HepG2 (cell line): ENCODE measurements around the gene AMPD2. TPM values are rescaled to one million over a fixed set of nuclear protein-coding genes. Genes with fewer than 3 reads are reported as not detected.

ENCODE experiments used
- AHDC1 ChIP-seq: sonication (generic); formaldehyde crosslinking; IDR thresholded peaks from 2 replicates; pipeline ENCODE4 v1.5.1; 2020; ENCODE audit warnings: mild to moderate bottlenecking, missing genetic modification reagents, borderline replicate concordance
- ARID5B ChIP-seq: IDR thresholded peaks from 2 replicates; pipeline ENCODE4 v1.4.0; 2020; ENCODE audit warnings: mild to moderate bottlenecking, missing genetic modification reagents
- CCAR2 ChIP-seq: fragments of 200-400 bp; formaldehyde crosslinking; optimal IDR thresholded peaks from 2 replicates; pipeline ENCODE3; 2018; ENCODE audit warnings: low read depth, mild to moderate bottlenecking, low read length, moderate library complexity
- DR1 ChIP-seq: sonication (generic); formaldehyde crosslinking; IDR thresholded peaks from 2 replicates; pipeline ENCODE4 v1.8.0; 2021; ENCODE audit warnings: mild to moderate bottlenecking, missing genetic modification reagents, inconsistent platforms
- ELF3 ChIP-seq: IDR thresholded peaks from 2 replicates; pipeline ENCODE4 v1.6.1; 2016; ENCODE audit warnings: missing genetic modification reagents, missing compliant biosample characterization
- EP300 ChIP-seq, 3 experiments: sonication (generic) in 1 of 3; formaldehyde crosslinking in 1 of 3; IDR thresholded peaks; 2 replicates each; pipeline versions ENCODE4 v1.5.1 to v1.6.1; 2011 to 2020; ENCODE audit warnings: low read depth in 2 of 3, low read length in 2 of 3, borderline replicate concordance in 1 of 3, improper control_type of control experiment in 1 of 3, mild to moderate bottlenecking in 1 of 3, missing genetic modification reagents in 1 of 3, moderate library complexity in 1 of 3
- ESRRA ChIP-seq: sonication (generic); formaldehyde crosslinking; IDR thresholded peaks from 2 replicates; pipeline ENCODE4 v1.5.1; 2020; ENCODE audit warnings: mild to moderate bottlenecking, low read depth, missing genetic modification reagents
- FOXO1 ChIP-seq: sonication (generic); formaldehyde crosslinking; IDR thresholded peaks from 2 replicates; pipeline ENCODE4 v1.4.0; 2020; ENCODE audit warnings: missing genetic modification reagents
- FOXP4 ChIP-seq: sonication (generic); formaldehyde crosslinking; IDR thresholded peaks from 2 replicates; pipeline ENCODE4 v1.4.0; 2020; ENCODE audit warnings: missing genetic modification reagents
- HDAC1 ChIP-seq: sonication (generic); formaldehyde crosslinking; IDR thresholded peaks from 2 replicates; pipeline ENCODE4 v1.5.1; 2020; ENCODE audit warnings: mild to moderate bottlenecking, missing genetic modification reagents
- NFKBIZ ChIP-seq: IDR thresholded peaks from 2 replicates; pipeline ENCODE4 v1.6.1; 2018; ENCODE audit warnings: missing genetic modification reagents, missing compliant biosample characterization
- NR2F6 ChIP-seq, 2 experiments: IDR thresholded peaks; 2 replicates each; pipeline ENCODE4 v1.6.1; 2016; ENCODE audit warnings: antibody characterized with exemption in 1 of 2, mild to moderate bottlenecking in 1 of 2
- ONECUT2 ChIP-seq: sonication (generic); formaldehyde crosslinking; IDR thresholded peaks from 2 replicates; pipeline ENCODE4 v1.4.0; 2020; ENCODE audit warnings: missing genetic modification reagents
- SMAD3 ChIP-seq: sonication (generic); formaldehyde crosslinking; IDR thresholded peaks from 2 replicates; pipeline ENCODE4 v1.4.0; 2020; ENCODE audit warnings: missing genetic modification reagents
- SP5 ChIP-seq: IDR thresholded peaks from 2 replicates; pipeline ENCODE4 v1.6.1; 2016; ENCODE audit warnings: low read depth, borderline replicate concordance
- TARDBP ChIP-seq: sonication (generic); formaldehyde crosslinking; IDR thresholded peaks from 2 replicates; pipeline ENCODE4 v1.8.0; 2022; ENCODE audit warnings: mild to moderate bottlenecking, missing genetic modification reagents
- ZNF30 ChIP-seq: sonication (generic); formaldehyde crosslinking; IDR thresholded peaks from 2 replicates; pipeline ENCODE4 v1.5.0; 2020; ENCODE audit warnings: mild to moderate bottlenecking, missing genetic modification reagents
- ZNF331 ChIP-seq: sonication (generic); formaldehyde crosslinking; IDR thresholded peaks from 2 replicates; pipeline ENCODE4 v1.4.0; 2020; ENCODE audit warnings: missing genetic modification reagents
- ZNF780A ChIP-seq: sonication (generic); formaldehyde crosslinking; IDR thresholded peaks from 2 replicates; pipeline ENCODE4 v1.8.0; 2022; ENCODE audit warnings: mild to moderate bottlenecking, missing genetic modification reagents, moderate library complexity
- polyA plus RNA-seq, 8 experiments: library from polyadenylated mRNA; depleted of rRNA in 3 of 8; stranded (reverse) in 7 of 8; unstranded in 1 of 8; fragments of >200 nt; fragmentation: Illumina TruSeq in 4 of 8; extraction: Trizol in 4 of 8; gene quantifications; 2 replicates each; pipeline versions ENCODE4 v1.2.1 to v1.2.3, GENCODE V29; 2011 to 2016; ENCODE audit warnings: low read depth in 4 of 8, missing spikeins in 1 of 8, mixed read lengths in 1 of 8; ENCODE audit not compliant: insufficient read depth in 1 of 8
- total RNA-seq, 5 experiments: library from RNA; depleted of rRNA; stranded (reverse); fragments of >200 nt; fragmentation: Illumina TruSeq; extraction: Trizol; gene quantifications; 2 replicates each; pipeline ENCODE4 v1.2.3, GENCODE V29; 2016; ENCODE audit warnings: low read depth in 1 of 5

AMPD2 gene
- total and polyA plus RNA-seq, 2 of the 13 experiments (the other 11 are each of a cell fraction or from before 2014, with no cell fraction given), result 62.3 to 82.0 TPM

- TF ChIP-seq TARDBP (CRISPR knock-in tag), result peak; percentile 54; the same call in 1 of the 2 replicates
- TF ChIP-seq ARID5B (CRISPR knock-in tag), result peak; percentile 79
- peak; percentile 45; the same call in 1 of the 2 replicates for TF ChIP-seq FOXO1 (CRISPR knock-in tag)
- 0 out of 2 replicates have a peak, but pooled peaks have one; percentile 13 for TF ChIP-seq ONECUT2 (CRISPR knock-in tag)
- TF ChIP-seq ZNF30 (CRISPR knock-in tag), result no peak
- peak; percentile 97 for TF ChIP-seq ESRRA (CRISPR knock-in tag)
- TF ChIP-seq SP5 (CRISPR knock-in tag), result peak; percentile 28; the same call in 1 of the 2 replicates
- TF ChIP-seq ELF3 (CRISPR knock-in tag), result peak; percentile 50; the same call in 1 of the 2 replicates
- peak; percentile 60 for TF ChIP-seq HDAC1 (CRISPR knock-in tag)
- no peak for TF ChIP-seq DR1 (CRISPR knock-in tag)
- no peak for TF ChIP-seq SMAD3 (CRISPR knock-in tag)
- 0 out of 2 replicates have a peak, but pooled peaks have one; percentile 51 for TF ChIP-seq NFKBIZ (CRISPR knock-in tag)
- TF ChIP-seq AHDC1, result peak; percentile 84; the same call in 1 of the 2 replicates
- peak in 1 of 2 experiments; percentile 67; a peak in 2 of 4 replicates for TF ChIP-seq EP300 (IDR thresholded peaks at IDR 0.05; ENCODE audit: low read depth in 2 of 2, low read length in 2 of 2)
- no peak; the same call in 1 of the 2 replicates for TF ChIP-seq EP300 (CRISPR knock-in tag; IDR thresholded peaks at IDR 0.05; ENCODE audit: borderline replicate concordance)
- TF ChIP-seq CCAR2, result no peak
- TF ChIP-seq ZNF331, result peak; percentile 51; the same call in 1 of the 2 replicates
- peak; percentile 68 for TF ChIP-seq FOXP4 (CRISPR knock-in tag)
- TF ChIP-seq ZNF780A (CRISPR knock-in tag), result no peak
- TF ChIP-seq NR2F6 (IDR thresholded peaks at IDR 0.05), result peak; percentile 50; the same call in 1 of the 2 replicates
- TF ChIP-seq NR2F6 (CRISPR knock-in tag; IDR thresholded peaks at IDR 0.05), result peak; percentile 46; the same call in 1 of the 2 replicates
These were observed 33.6 kb upstream of the AMPD2 start (continued) for GRCh38 chr1:109586055-109586454.
